ENCODE results near the gene UBE2U.

UBE2U gene

GRCh38 chr1:64203420-64203819 is at the start of gene UBE2U:
Gene UBE2U, plus strand, starts transcription at chr1:64203623. Its CDS starts 428 bp downstream, at chr1:64204051.
- TF ChIP-seq, protein P1, sequence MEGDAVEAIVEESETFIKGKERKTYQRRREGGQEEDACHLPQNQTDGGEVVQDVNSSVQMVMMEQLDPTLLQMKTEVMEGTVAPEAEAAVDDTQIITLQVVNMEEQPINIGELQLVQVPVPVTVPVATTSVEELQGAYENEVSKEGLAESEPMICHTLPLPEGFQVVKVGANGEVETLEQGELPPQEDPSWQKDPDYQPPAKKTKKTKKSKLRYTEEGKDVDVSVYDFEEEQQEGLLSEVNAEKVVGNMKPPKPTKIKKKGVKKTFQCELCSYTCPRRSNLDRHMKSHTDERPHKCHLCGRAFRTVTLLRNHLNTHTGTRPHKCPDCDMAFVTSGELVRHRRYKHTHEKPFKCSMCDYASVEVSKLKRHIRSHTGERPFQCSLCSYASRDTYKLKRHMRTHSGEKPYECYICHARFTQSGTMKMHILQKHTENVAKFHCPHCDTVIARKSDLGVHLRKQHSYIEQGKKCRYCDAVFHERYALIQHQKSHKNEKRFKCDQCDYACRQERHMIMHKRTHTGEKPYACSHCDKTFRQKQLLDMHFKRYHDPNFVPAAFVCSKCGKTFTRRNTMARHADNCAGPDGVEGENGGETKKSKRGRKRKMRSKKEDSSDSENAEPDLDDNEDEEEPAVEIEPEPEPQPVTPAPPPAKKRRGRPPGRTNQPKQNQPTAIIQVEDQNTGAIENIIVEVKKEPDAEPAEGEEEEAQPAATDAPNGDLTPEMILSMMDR (IDR thresholded peaks at IDR 0.05; ENCODE audit: borderline replicate concordance, insufficient read depth, low read depth, low read length): no peak
- no peak within 1 kb of the TSS for H3K4me3 ChIP-seq (ENCODE audit: low read depth, low read length)

GRCh38 chr1:64155278-64155677 is 48.1 kb upstream of the UBE2U start:
- TF ChIP-seq, protein P1 (IDR thresholded peaks at IDR 0.05; ENCODE audit: borderline replicate concordance, insufficient read depth, low read depth, low read length): no peak
- no peak overlapping the region for H3K4me3 ChIP-seq (ENCODE audit: low read depth, low read length)

DNA sequence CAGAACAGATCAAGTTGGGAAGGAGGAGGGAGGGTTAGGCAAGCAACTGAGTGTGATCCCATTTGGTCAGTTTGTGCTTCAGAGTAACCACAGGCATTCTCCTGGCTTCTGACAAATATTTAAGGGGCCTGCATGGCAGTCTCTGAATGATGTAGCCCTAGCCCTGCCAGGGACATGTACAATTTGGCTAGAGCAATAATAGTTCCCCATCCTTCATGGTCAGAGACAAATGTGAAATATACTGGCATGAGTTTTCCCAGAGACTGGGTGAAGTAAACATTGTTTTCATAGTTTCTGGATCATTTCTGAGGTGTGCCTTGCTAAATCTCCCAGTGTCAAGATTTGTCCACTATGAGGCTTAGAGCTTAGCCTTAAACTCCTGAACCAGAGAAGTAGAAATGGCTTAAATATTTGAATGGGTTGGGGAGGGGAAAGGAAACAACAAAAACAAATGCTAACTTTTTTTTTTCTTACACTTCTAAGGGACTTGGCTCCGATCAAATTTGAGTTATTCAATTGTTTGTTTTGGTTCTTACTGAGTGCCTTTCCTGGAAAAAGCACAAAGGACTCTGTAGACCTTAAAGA is 42.0 kb upstream of the UBE2U start:
- TF ChIP-seq, protein P1 (IDR thresholded peaks at IDR 0.05; ENCODE audit: borderline replicate concordance, insufficient read depth, low read depth, low read length): no peak
- H3K4me3 ChIP-seq (ENCODE audit: low read depth, low read length): no peak overlapping the region

GRCh38 chr1:64162151-64162550 is 41.3 kb upstream of the UBE2U start:
- TF ChIP-seq, protein P1 (IDR thresholded peaks at IDR 0.05; ENCODE audit: borderline replicate concordance, insufficient read depth, low read depth, low read length): no peak
- H3K4me3 ChIP-seq (ENCODE audit: low read depth, low read length): no peak overlapping the region

DNA sequence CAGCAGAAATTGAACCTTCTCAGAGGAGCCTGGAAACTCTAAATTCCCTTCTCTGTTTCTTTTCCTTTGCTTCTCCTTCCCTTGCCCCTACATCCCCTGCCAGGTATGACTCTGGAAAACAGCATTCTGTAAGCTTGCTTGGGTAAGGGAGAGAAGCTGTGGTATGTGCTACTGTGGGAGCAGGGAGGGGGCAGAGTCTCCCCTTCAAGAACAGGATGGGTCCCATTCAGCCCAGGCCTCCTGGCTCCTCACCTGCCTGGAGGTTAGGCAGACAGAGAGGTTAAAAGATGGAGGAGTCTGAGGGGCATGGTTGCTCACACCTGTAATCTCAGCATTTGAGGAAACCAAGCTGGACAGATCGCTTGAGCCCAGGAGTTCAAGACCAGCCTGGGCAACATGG is 40.6 kb upstream of the UBE2U start:
- H3K4me3 ChIP-seq (ENCODE audit: low read depth, low read length): no peak overlapping the region
- TF ChIP-seq, protein P1 (IDR thresholded peaks at IDR 0.05; ENCODE audit: borderline replicate concordance, insufficient read depth, low read depth, low read length): no peak

GRCh38 chr1:64163431-64163830 is 40.0 kb upstream of the UBE2U start:
- TF ChIP-seq, protein P1 (IDR thresholded peaks at IDR 0.05; ENCODE audit: borderline replicate concordance, insufficient read depth, low read depth, low read length): no peak
- H3K4me3 ChIP-seq (ENCODE audit: low read depth, low read length): no peak overlapping the region

DNA sequence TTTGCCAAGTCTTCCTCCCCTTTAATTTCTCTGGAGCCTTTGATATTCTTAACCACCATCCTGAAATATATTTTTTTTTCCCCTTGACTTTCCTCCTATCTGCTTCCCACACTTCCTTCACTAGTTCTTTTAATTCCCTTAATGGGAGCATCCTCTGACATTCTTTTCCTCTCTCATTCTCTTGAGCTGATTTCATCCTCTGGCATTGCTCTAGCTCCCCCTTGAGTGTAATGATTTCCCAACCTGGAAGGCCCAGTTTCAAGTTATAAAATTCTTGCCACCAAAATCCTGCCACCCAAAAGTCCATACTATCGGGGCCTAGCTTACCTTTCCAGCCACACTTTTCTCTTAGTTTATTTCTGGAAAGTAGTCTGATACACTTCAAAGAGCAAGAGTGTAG is 39.5 kb upstream of the UBE2U start:
- TF ChIP-seq, protein P1 (IDR thresholded peaks at IDR 0.05; ENCODE audit: borderline replicate concordance, insufficient read depth, low read depth, low read length): no peak
- H3K4me3 ChIP-seq (ENCODE audit: low read depth, low read length): no peak overlapping the region
